Sigmoid colon (tissue), 4 donors: ENCODE data around the gene MUC5AC.

ENCODE experiments used
- CTCF ChIP-seq, 4 experiments: fragments of 450-650 bp in 3 of 4; fragments of 200-600 bp in 1 of 4; IDR thresholded peaks; one replicate each; pipeline ENCODE4 v1.5.1; 2016 to 2019; ENCODE audit warnings: antibody characterized with exemption in 4 of 4, mild to moderate bottlenecking in 3 of 4, moderate library complexity in 2 of 4
- POLR2A ChIP-seq, 2 donors: fragments of 450-650 bp; IDR thresholded peaks; one replicate each; pipeline ENCODE4 v1.6.1; 2016; ENCODE audit warnings: antibody characterized with exemption in 2 of 2, mild to moderate bottlenecking in 2 of 2, moderate library complexity in 2 of 2
- POLR2AphosphoS5 ChIP-seq, 4 donors: sonication (generic); formaldehyde crosslinking; IDR thresholded peaks; one replicate each; pipeline ENCODE4 v1.6.1; 2017; ENCODE audit warnings: antibody characterized with exemption in 4 of 4

GRCh38 chr11:1195682-1196515 lies 38.1 kb downstream of the MUC5AC start:
- TF ChIP-seq POLR2A (IDR thresholded peaks at IDR 0.05) (no peak), CTCF (IDR thresholded peaks at IDR 0.05) (no peak), POLR2AphosphoS5 (IDR thresholded peaks at IDR 0.05) (no peak)
